GM23338 (cell line): ENCODE results near the gene PERP. TPM values are rescaled to one million over a fixed set of nuclear protein-coding genes. Genes with fewer than 3 reads are reported as not detected.

Experiments
- ATAC-seq: fragments of 200-7000 bp; cut with Tn5 transposase; 3 replicates; pipeline ENCODE4 v1.9.1; 2020
- DNase-seq: peaks from one replicate; pipeline ENCODE4 v3.0.0-alpha.2; 2015; ENCODE audit warnings: low spot score
- H2AFZ ChIP-seq: fragments of 200-600 bp; sonication (generic); 2 replicates; pipeline ENCODE4 v1.8.0; 2016; ENCODE audit warnings: antibody characterized with exemption, mild to moderate bottlenecking, moderate library complexity
- H3F3A ChIP-seq: fragments of 200-600 bp; sonication (generic); replicated peaks from 2 replicates; pipeline ENCODE4 v1.8.0; 2017; ENCODE audit warnings: antibody characterized with exemption, mixed run types, low read depth
- H3K27ac ChIP-seq: fragments of 200-600 bp; sonication (generic); 2 replicates; pipeline ENCODE4 v1.6.1; 2016; ENCODE audit warnings: low read depth
- H3K27me3 ChIP-seq: fragments of 200-600 bp; sonication (generic); 2 replicates; pipeline ENCODE4 v1.8.0; 2016; ENCODE audit warnings: mild to moderate bottlenecking, mixed run types, moderate library complexity; ENCODE audit not compliant: insufficient read depth
- H3K36me3 ChIP-seq: fragments of 200-600 bp; sonication (generic); 2 replicates; pipeline ENCODE4 v1.8.0; 2016; ENCODE audit warnings: mild to moderate bottlenecking; ENCODE audit not compliant: insufficient read depth
- H3K4me1 ChIP-seq: fragments of 200-600 bp; sonication (generic); 2 replicates; pipeline ENCODE4 v1.8.0; 2016; ENCODE audit warnings: mild to moderate bottlenecking, moderate library complexity; ENCODE audit not compliant: insufficient read depth
- H3K4me2 ChIP-seq: fragments of 200-600 bp; sonication (generic); 2 replicates; pipeline ENCODE4 v1.7.1; 2017; ENCODE audit warnings: mixed run types
- H3K4me3 ChIP-seq: fragments of 200-600 bp; sonication (generic); 2 replicates; pipeline ENCODE4 v1.6.1; 2016; ENCODE audit warnings: mixed run types
- H3K79me2 ChIP-seq: fragments of 200-600 bp; sonication (generic); replicated peaks from 2 replicates; pipeline ENCODE4 v1.8.0; 2017; ENCODE audit warnings: mild to moderate bottlenecking; ENCODE audit not compliant: insufficient read depth
- H3K9me2 ChIP-seq: fragments of 200-600 bp; sonication (generic); 2 replicates; pipeline ENCODE4 v1.8.0; 2017; ENCODE audit not compliant: insufficient read depth
- H4K20me1 ChIP-seq: fragments of 200-600 bp; sonication (generic); replicated peaks from 2 replicates; pipeline ENCODE4 v1.8.0; 2017; ENCODE audit warnings: mild to moderate bottlenecking; ENCODE audit not compliant: insufficient read depth
- H3K27ac Mint-ChIP-seq: 2 replicates; pipeline ENCODE4 v1.8.0; 2020; ENCODE audit warnings: inconsistent platforms, mild to moderate bottlenecking, moderate library complexity, mixed read lengths
- H3K27me3 Mint-ChIP-seq: 3 replicates; pipeline ENCODE4 v1.8.0; 2022; ENCODE audit warnings: low read depth, mild to moderate bottlenecking, moderate library complexity, mixed read lengths, inconsistent platforms; ENCODE audit not compliant: insufficient read depth, poor library complexity
- H3K36me3 Mint-ChIP-seq: 3 replicates; pipeline ENCODE4 v1.8.0; 2021; ENCODE audit warnings: low read depth, mild to moderate bottlenecking, inconsistent platforms, moderate library complexity, mixed read lengths
- H3K4me1 Mint-ChIP-seq: 3 replicates; pipeline ENCODE4 v1.8.0; 2020; ENCODE audit warnings: mild to moderate bottlenecking, inconsistent platforms, mixed read lengths
- H3K4me3 Mint-ChIP-seq: 3 replicates; pipeline ENCODE4 v1.8.0; 2021; ENCODE audit warnings: moderate library complexity, mild to moderate bottlenecking, inconsistent platforms, mixed read lengths
- H3K9me3 Mint-ChIP-seq: 3 replicates; pipeline ENCODE4 v1.8.0; 2020; ENCODE audit warnings: moderate library complexity, mild to moderate bottlenecking, inconsistent platforms, mixed read lengths
- CREB1 ChIP-seq: fragments of 250-450 bp; sonication (Bioruptor Pico); IDR thresholded peaks from 2 replicates; pipeline ENCODE4 v1.5.0; 2020; ENCODE audit warnings: low read depth, mild to moderate bottlenecking, moderate library complexity
- CTCF ChIP-seq, 2 experiments: fragments of 200-600 bp in 1 of 2; sonication (generic) in 1 of 2; conservative IDR thresholded peaks; 2 replicates each; pipeline versions ENCODE4 v1.5.1 to v1.6.1; 2016 to 2017; ENCODE audit warnings: antibody characterized with exemption in 2 of 2, low read depth in 2 of 2, mild to moderate bottlenecking in 2 of 2, moderate library complexity in 1 of 2
- ETS1 ChIP-seq: IDR thresholded peaks from 2 replicates; pipeline ENCODE4 v1.6.1; 2016; ENCODE audit warnings: antibody characterized with exemption
- EZH2 ChIP-seq: fragments of 200-600 bp; sonication (generic); IDR thresholded peaks from one replicate; pipeline ENCODE4 v1.8.0; 2017; ENCODE audit warnings: antibody characterized with exemption, mild to moderate bottlenecking, low read depth; ENCODE audit not compliant: unreplicated experiment
- EZH2phosphoT487 ChIP-seq: fragments of 200-600 bp; sonication (generic); IDR thresholded peaks from one replicate; pipeline ENCODE4 v1.8.1; 2018; ENCODE audit warnings: antibody characterized with exemption; ENCODE audit not compliant: unreplicated experiment
- JUNB ChIP-seq: IDR thresholded peaks from one replicate; pipeline ENCODE4 v1.6.1; 2016; ENCODE audit warnings: antibody characterized with exemption; ENCODE audit not compliant: unreplicated experiment
- NANOG ChIP-seq: IDR thresholded peaks from 2 replicates; pipeline ENCODE4 v1.6.1; 2016; ENCODE audit warnings: antibody characterized with exemption, borderline replicate concordance
- POLR2AphosphoS5 ChIP-seq: IDR thresholded peaks from 2 replicates; pipeline ENCODE4 v1.6.1; 2016; ENCODE audit warnings: antibody characterized with exemption, low read depth
- REST ChIP-seq: IDR thresholded peaks from one replicate; pipeline ENCODE4 v1.6.1; 2018; ENCODE audit warnings: antibody characterized with exemption; ENCODE audit not compliant: unreplicated experiment
- STAT1 ChIP-seq: IDR thresholded peaks from one replicate; pipeline ENCODE4 v1.6.1; 2016; ENCODE audit warnings: antibody characterized with exemption; ENCODE audit not compliant: unreplicated experiment
- ZNF114 ChIP-seq: fragments of 250-450 bp; sonication (Bioruptor Pico); IDR thresholded peaks from 2 replicates; pipeline ENCODE4 v1.5.0; 2020; ENCODE audit warnings: mild to moderate bottlenecking, moderate library complexity
- ZNF331 ChIP-seq: fragments of 250-450 bp; sonication (Bioruptor Pico); IDR thresholded peaks from 2 replicates; pipeline ENCODE4 v1.5.0; 2020; ENCODE audit warnings: low read depth, mild to moderate bottlenecking, moderate library complexity
- ZNF462 ChIP-seq: fragments of 250-450 bp; sonication (Bioruptor Pico); IDR thresholded peaks from 2 replicates; pipeline ENCODE4 v1.5.0; 2020; ENCODE audit warnings: mild to moderate bottlenecking, moderate library complexity
- polyA plus RNA-seq: library from polyadenylated mRNA; unstranded; fragments of >200 nt; fragmentation: Nextera tagmentation; extraction: Ambion mirVana; gene quantifications from 2 replicates; pipeline ENCODE4 v1.2.1, GENCODE V29; 2016
- total RNA-seq: library from RNA; depleted of rRNA; stranded (reverse); fragments of >200 nt; shearing (Covaris generic); gene quantifications from 2 replicates; pipeline ENCODE4 v1.2.3, GENCODE V29; 2014

PERP gene
- total and polyA plus RNA-seq, 2 experiments from 2014 or later = 23.7 to 28.4 TPM

GRCh38 chr6:138063726-138064125 lies 43.5 kb downstream of the PERP start:
- H3K36me3 Mint-ChIP-seq = no peaks in the 10 kb centered on the region
- H3K4me1 ChIP-seq = no peaks in the 10 kb centered on the region
- H4K20me1 ChIP-seq = no peaks in the 10 kb centered on the region
- no peak overlapping the region for H3K4me3 Mint-ChIP-seq
- H3K27ac Mint-ChIP-seq = no peak overlapping the region
- no peaks in the 10 kb centered on the region for H3K9me3 Mint-ChIP-seq
- TF ChIP-seq JUNB (no peak), STAT1 (no peak), NANOG (no peak), POLR2AphosphoS5 (no peak), CTCF (conservative IDR thresholded peaks at IDR 0.05; ENCODE audit: low read depth in 2 of 2) (no peak), ETS1 (no peak), ZNF462 (no peak), ZNF114 (CRISPR knock-in tag) (no peak), EZH2phosphoT487 (no peak), ZNF331 (no peak), EZH2 (no peak), REST (no peak), CREB1 (CRISPR knock-in tag) (no peak)
- H3K36me3 ChIP-seq = no peaks in the 10 kb centered on the region
- H3K27ac ChIP-seq = no peak overlapping the region
- 0 out of 2 replicates have a peak, but pooled peaks cover 6% of the 10 kb centered on the region for H3K9me2 ChIP-seq
- DNase-seq (no peak), ATAC-seq (no peak)
- no peaks in the 10 kb centered on the region for H3K79me2 ChIP-seq
- H3K4me3 ChIP-seq = no peak overlapping the region
- peaks cover 7% of the 10 kb centered on the region for H3K4me1 Mint-ChIP-seq
- H3K27me3 Mint-ChIP-seq = peaks cover 4% of the 10 kb centered on the region
- H2AFZ ChIP-seq = no peak overlapping the region
- no peaks in the 10 kb centered on the region for H3F3A ChIP-seq
- no peaks in the 10 kb centered on the region for H3K27me3 ChIP-seq
- no peak overlapping the region for H3K4me2 ChIP-seq
